ENCODE results near the gene NR1I2. TPM values are rescaled to one million over a fixed set of nuclear protein-coding genes. Genes with fewer than 3 reads are reported as not detected.

Gene NR1I2
- total and polyA plus RNA-seq, 9 of the 15 experiments (the other 6 are each of a cell fraction or from before 2014, with no cell fraction given): not detected

DNA sequence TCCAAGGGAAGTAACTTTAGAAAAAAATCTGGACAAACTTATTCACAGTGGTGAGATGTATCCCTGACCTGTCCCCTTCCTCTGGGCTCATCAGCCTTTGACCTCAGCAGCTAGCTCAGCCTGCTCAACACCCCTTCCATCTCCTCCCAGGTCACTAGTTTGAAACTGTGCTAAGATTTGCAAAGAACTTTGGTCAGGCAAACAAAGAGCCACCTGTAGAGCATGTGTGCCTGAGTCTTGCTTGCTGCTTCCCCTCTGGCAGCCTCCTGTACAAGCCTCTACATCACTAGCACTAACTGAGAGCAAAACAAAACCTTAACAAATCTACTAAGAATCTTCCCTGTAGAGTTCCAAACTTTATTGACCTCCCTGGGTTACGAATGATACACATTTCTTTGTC, 43.9 kb downstream of the NR1I2 start:
- Histone ChIP-seq H3K79me2 (ENCODE audit: control insufficient read depth, insufficient read depth, low read length) (no peaks in the 10 kb centered on the region), H2AFZ (ENCODE audit: low read depth, low read length) (no peak overlapping the region), H3K4me3 (no peak overlapping the region), H3K9ac (ENCODE audit: insufficient read depth in 1 of 2, low read depth in 2 of 2, low read length in 2 of 2) (no peak overlapping the region), H3K27ac (ENCODE audit: extremely low read depth, low read depth, low read length) (no peak overlapping the region), H3K9me3 (replicated peaks; ENCODE audit: control insufficient read depth, insufficient read depth, low read depth, low read length) (no peaks in the 10 kb centered on the region), H3K4me2 (ENCODE audit: insufficient read depth, low read length) (no peak overlapping the region), H4K20me1 (replicated peaks; ENCODE audit: control insufficient read depth, insufficient read depth, low read length) (no peaks in the 10 kb centered on the region), H3K9me1 (ENCODE audit: control insufficient read depth, insufficient read depth, low read length) (no peaks in the 10 kb centered on the region), H3K36me3 (ENCODE audit: control insufficient read depth, insufficient read depth, low read length) (no peaks in the 10 kb centered on the region), H3K27me3 (ENCODE audit: control insufficient read depth in 2 of 2, insufficient read depth in 2 of 2, low read length in 2 of 2) (no peaks in the 10 kb centered on the region), H3K4me1 (replicated peaks in 1 of 2; ENCODE audit: control insufficient read depth in 2 of 2, insufficient read depth in 2 of 2, low read length in 2 of 2) (no peaks in the 10 kb centered on the region)
- BruUV-seq (replicated peaks): no TSS peak
- ChIA-PET CTCF (ENCODE audit: low intra/inter-chr PET ratio) (no interaction called here), POLR2A (interaction anchor here (1.2 kb wide), 1 partner anchor 16 kb away, joined by 3 read pairs; no protein-coding TSS in a partner anchor)
- no peak for ATAC-seq
- TF ChIP-seq, protein P1, sequence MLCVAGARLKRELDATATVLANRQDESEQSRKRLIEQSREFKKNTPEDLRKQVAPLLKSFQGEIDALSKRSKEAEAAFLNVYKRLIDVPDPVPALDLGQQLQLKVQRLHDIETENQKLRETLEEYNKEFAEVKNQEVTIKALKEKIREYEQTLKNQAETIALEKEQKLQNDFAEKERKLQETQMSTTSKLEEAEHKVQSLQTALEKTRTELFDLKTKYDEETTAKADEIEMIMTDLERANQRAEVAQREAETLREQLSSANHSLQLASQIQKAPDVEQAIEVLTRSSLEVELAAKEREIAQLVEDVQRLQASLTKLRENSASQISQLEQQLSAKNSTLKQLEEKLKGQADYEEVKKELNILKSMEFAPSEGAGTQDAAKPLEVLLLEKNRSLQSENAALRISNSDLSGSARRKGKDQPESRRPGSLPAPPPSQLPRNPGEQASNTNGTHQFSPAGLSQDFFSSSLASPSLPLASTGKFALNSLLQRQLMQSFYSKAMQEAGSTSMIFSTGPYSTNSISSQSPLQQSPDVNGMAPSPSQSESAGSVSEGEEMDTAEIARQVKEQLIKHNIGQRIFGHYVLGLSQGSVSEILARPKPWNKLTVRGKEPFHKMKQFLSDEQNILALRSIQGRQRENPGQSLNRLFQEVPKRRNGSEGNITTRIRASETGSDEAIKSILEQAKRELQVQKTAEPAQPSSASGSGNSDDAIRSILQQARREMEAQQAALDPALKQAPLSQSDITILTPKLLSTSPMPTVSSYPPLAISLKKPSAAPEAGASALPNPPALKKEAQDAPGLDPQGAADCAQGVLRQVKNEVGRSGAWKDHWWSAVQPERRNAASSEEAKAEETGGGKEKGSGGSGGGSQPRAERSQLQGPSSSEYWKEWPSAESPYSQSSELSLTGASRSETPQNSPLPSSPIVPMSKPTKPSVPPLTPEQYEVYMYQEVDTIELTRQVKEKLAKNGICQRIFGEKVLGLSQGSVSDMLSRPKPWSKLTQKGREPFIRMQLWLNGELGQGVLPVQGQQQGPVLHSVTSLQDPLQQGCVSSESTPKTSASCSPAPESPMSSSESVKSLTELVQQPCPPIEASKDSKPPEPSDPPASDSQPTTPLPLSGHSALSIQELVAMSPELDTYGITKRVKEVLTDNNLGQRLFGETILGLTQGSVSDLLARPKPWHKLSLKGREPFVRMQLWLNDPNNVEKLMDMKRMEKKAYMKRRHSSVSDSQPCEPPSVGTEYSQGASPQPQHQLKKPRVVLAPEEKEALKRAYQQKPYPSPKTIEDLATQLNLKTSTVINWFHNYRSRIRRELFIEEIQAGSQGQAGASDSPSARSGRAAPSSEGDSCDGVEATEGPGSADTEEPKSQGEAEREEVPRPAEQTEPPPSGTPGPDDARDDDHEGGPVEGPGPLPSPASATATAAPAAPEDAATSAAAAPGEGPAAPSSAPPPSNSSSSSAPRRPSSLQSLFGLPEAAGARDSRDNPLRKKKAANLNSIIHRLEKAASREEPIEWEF (CRISPR knock-in tag; IDR thresholded peaks at IDR 0.05): no peak
- TF ChIP-seq HMG20A (CRISPR knock-in tag; conservative IDR thresholded peaks at IDR 0.05) (no peak), ZNF124 (CRISPR knock-in tag; IDR thresholded peaks at IDR 0.05) (no peak), SUPT5H (IDR thresholded peaks at IDR 0.05) (no peak), ESRRB (CRISPR knock-in tag; IDR thresholded peaks at IDR 0.05; ENCODE audit: borderline replicate concordance) (no peak), HEY1 (CRISPR knock-in tag; IDR thresholded peaks at IDR 0.05; ENCODE audit: borderline replicate concordance) (no peak), ZNF77 (CRISPR knock-in tag; IDR thresholded peaks at IDR 0.05) (no peak), KDM4B (IDR thresholded peaks at IDR 0.05; ENCODE audit: borderline replicate concordance in 2 of 2, low read depth in 1 of 2) (no peak)
- TF ChIP-seq, protein P2, sequence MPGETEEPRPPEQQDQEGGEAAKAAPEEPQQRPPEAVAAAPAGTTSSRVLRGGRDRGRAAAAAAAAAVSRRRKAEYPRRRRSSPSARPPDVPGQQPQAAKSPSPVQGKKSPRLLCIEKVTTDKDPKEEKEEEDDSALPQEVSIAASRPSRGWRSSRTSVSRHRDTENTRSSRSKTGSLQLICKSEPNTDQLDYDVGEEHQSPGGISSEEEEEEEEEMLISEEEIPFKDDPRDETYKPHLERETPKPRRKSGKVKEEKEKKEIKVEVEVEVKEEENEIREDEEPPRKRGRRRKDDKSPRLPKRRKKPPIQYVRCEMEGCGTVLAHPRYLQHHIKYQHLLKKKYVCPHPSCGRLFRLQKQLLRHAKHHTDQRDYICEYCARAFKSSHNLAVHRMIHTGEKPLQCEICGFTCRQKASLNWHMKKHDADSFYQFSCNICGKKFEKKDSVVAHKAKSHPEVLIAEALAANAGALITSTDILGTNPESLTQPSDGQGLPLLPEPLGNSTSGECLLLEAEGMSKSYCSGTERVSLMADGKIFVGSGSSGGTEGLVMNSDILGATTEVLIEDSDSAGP (CRISPR knock-in tag; IDR thresholded peaks at IDR 0.05): no peak
- TF ChIP-seq, protein P3, sequence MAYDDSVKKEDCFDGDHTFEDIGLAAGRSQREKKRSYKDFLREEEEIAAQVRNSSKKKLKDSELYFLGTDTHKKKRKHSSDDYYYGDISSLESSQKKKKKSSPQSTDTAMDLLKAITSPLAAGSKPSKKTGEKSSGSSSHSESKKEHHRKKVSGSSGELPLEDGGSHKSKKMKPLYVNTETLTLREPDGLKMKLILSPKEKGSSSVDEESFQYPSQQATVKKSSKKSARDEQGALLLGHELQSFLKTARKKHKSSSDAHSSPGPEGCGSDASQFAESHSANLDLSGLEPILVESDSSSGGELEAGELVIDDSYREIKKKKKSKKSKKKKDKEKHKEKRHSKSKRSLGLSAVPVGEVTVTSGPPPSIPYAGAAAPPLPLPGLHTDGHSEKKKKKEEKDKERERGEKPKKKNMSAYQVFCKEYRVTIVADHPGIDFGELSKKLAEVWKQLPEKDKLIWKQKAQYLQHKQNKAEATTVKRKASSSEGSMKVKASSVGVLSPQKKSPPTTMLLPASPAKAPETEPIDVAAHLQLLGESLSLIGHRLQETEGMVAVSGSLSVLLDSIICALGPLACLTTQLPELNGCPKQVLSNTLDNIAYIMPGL (CRISPR knock-in tag; IDR thresholded peaks at IDR 0.05): no peak
- no peak for DNase-seq (ENCODE audit: extremely low read depth in 1 of 4, low spot score in 3 of 4)
- WGBS (ENCODE audit: insufficient coverage, low coverage, missing lambda C conversion rate): 100% methylated on average over 1 of the region's 1 CpG
- intact Hi-C loops (cut with micrococcal nuclease): loop anchor here (10.0 kb wide), 1 partner anchor 359 kb away; no protein-coding TSS in a partner anchor
- in situ Hi-C loops (cut with MboI): no loop called here
- FAIRE-seq: no peak

Data from K562 (cell line).